ENCODE results near the gene CAD.

DNA sequence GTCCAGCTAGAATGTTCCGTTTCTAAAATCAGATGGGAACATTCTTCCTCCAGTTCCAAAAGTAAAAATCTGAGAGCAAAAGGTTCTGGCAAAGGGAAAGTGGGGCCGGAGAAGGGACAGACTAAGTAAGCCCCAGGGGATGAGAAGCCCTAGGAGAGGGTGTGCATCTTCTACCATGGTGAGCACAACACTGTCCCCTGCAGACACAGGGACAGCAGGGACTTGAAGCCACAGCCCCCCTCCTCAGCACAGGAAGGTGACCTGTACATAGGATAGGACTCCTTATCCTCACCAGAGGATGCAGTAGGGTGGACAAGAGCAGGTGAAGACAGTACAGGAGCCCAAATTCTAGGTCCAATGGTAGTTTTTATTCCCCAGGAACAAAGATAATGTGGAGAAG is 17.9 kb upstream of the CAD start:
- TF ChIP-seq, protein P1, sequence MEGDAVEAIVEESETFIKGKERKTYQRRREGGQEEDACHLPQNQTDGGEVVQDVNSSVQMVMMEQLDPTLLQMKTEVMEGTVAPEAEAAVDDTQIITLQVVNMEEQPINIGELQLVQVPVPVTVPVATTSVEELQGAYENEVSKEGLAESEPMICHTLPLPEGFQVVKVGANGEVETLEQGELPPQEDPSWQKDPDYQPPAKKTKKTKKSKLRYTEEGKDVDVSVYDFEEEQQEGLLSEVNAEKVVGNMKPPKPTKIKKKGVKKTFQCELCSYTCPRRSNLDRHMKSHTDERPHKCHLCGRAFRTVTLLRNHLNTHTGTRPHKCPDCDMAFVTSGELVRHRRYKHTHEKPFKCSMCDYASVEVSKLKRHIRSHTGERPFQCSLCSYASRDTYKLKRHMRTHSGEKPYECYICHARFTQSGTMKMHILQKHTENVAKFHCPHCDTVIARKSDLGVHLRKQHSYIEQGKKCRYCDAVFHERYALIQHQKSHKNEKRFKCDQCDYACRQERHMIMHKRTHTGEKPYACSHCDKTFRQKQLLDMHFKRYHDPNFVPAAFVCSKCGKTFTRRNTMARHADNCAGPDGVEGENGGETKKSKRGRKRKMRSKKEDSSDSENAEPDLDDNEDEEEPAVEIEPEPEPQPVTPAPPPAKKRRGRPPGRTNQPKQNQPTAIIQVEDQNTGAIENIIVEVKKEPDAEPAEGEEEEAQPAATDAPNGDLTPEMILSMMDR (IDR thresholded peaks at IDR 0.05 in 4 of 5, conservative IDR thresholded peaks at IDR 0.05 in 1 of 5): no peak
- TF ChIP-seq POLR2A (IDR thresholded peaks at IDR 0.05): no peak
